GM18873 (cell line): Measurements from ENCODE around the gene ARHGAP15.
A peak's percentile ranks its signal among the peaks of the same experiment; 100 is the strongest.

Experiments used
- ATAC-seq: cut with Tn5 transposase; IDR thresholded peaks from one replicate; pipeline ENCODE4 v1.9.1; 2021; ENCODE audit warnings: mild to moderate bottlenecking, moderate library complexity, moderate number of reproducible peaks; ENCODE audit not compliant: unreplicated experiment, low FRiP score

Gene ARHGAP15

GRCh38 chr2:143382573-143382972 is 253.4 kb downstream of the ARHGAP15 start:
- ATAC-seq, result no peak

- ATAC-seq, result no peak
These were observed 253.8 kb downstream of the ARHGAP15 start for GRCh38 chr2:143383016-143383415.

GRCh38 chr2:143384111-143384510 is 254.9 kb downstream of the ARHGAP15 start:
- ATAC-seq, result no peak

GRCh38 chr2:143390171-143390570 is 261.0 kb downstream of the ARHGAP15 start:
- ATAC-seq, result no peak

- no peak for ATAC-seq
These were observed 263.1 kb downstream of the ARHGAP15 start for GRCh38 chr2:143392358-143392757.

- no peak for ATAC-seq
These were observed 264.8 kb downstream of the ARHGAP15 start for GRCh38 chr2:143394062-143394461.

- peak; percentile 51 for ATAC-seq
These were observed 268.8 kb downstream of the ARHGAP15 start for GRCh38 chr2:143397884-143398614.

GRCh38 chr2:143398781-143399180 is 269.6 kb downstream of the ARHGAP15 start:
- ATAC-seq, result no peak

GRCh38 chr2:143399631-143400069 is 270.4 kb downstream of the ARHGAP15 start:
- no peak for ATAC-seq

- no peak for ATAC-seq
These were observed 272.6 kb downstream of the ARHGAP15 start for GRCh38 chr2:143401861-143402260.

GRCh38 chr2:143402451-143402850 is 273.2 kb downstream of the ARHGAP15 start:
- no peak for ATAC-seq

- no peak for ATAC-seq
These were observed 281.1 kb downstream of the ARHGAP15 start for GRCh38 chr2:143410082-143410897.

GRCh38 chr2:143415571-143415970 is 286.4 kb downstream of the ARHGAP15 start:
- no peak for ATAC-seq

GRCh38 chr2:143417428-143417827 is 288.2 kb downstream of the ARHGAP15 start:
- no peak for ATAC-seq

GRCh38 chr2:143420313-143420712 is 291.1 kb downstream of the ARHGAP15 start:
- ATAC-seq, result no peak

GRCh38 chr2:143422681-143423080 is 293.5 kb downstream of the ARHGAP15 start:
- ATAC-seq, result no peak

GRCh38 chr2:143425896-143426295 is 296.7 kb downstream of the ARHGAP15 start:
- no peak for ATAC-seq

GRCh38 chr2:143426296-143426695 is 297.1 kb downstream of the ARHGAP15 start:
- ATAC-seq, result no peak

GRCh38 chr2:143428700-143429099 is 299.5 kb downstream of the ARHGAP15 start:
- no peak for ATAC-seq

- ATAC-seq, result no peak
These were observed 300.9 kb downstream of the ARHGAP15 start for GRCh38 chr2:143429932-143430679.

GRCh38 chr2:143431316-143431715 is 302.1 kb downstream of the ARHGAP15 start:
- ATAC-seq, result no peak
